ENCODE measurements around the gene USH2A. TPM values are rescaled to one million over a fixed set of nuclear protein-coding genes. Genes with fewer than 3 reads are reported as not detected.

USH2A gene
- total RNA-seq, 2 experiments from 2014 or later = not detected

GRCh38 chr1:216176970-216177369, 246.3 kb downstream of the USH2A start:
- H3K9me3 Mint-ChIP-seq = no peaks in the 10 kb centered on the region
- no peak for DNase-seq
- no peaks in the 10 kb centered on the region for H3K36me3 Mint-ChIP-seq (ENCODE audit: low read depth)
- intact Hi-C loops (cut with micrococcal nuclease) = no loop called here
- H3K27ac Mint-ChIP-seq = no peak overlapping the region
- H3K27me3 Mint-ChIP-seq = no peaks in the 10 kb centered on the region
- ChIA-PET CTCF (no interaction called here), POLR2A (no interaction called here)
- ATAC-seq = no peak
- no peak for TF ChIP-seq CTCF (IDR thresholded peaks at IDR 0.05)
- no peak overlapping the region for H3K4me3 Mint-ChIP-seq
- no peaks in the 10 kb centered on the region for H3K4me1 Mint-ChIP-seq (ENCODE audit: low read depth)

- POLR2A ChIA-PET = no interaction called here
- ATAC-seq = no peak
- Mint-ChIP-seq H3K27ac (no peak overlapping the region), H3K4me1 (ENCODE audit: low read depth) (no peaks in the 10 kb centered on the region), H3K4me3 (no peak overlapping the region), H3K27me3 (no peaks in the 10 kb centered on the region), H3K9me3 (no peaks in the 10 kb centered on the region), H3K36me3 (ENCODE audit: low read depth) (no peaks in the 10 kb centered on the region)
- DNase-seq = no peak
- TF ChIP-seq CTCF (IDR thresholded peaks at IDR 0.05) = no peak
- intact Hi-C loops (cut with micrococcal nuclease) = no loop called here
- CTCF ChIA-PET = no interaction called here
Observed at GRCh38 chr1:216175714-216176113, 247.5 kb downstream of the USH2A start.

- CTCF ChIA-PET = no interaction called here
- Mint-ChIP-seq H3K27me3 (no peaks in the 10 kb centered on the region), H3K36me3 (ENCODE audit: low read depth) (no peaks in the 10 kb centered on the region), H3K4me1 (ENCODE audit: low read depth) (no peaks in the 10 kb centered on the region), H3K9me3 (no peaks in the 10 kb centered on the region), H3K4me3 (no peak overlapping the region), H3K27ac (no peak overlapping the region)
- no peak for DNase-seq
- POLR2A ChIA-PET = no interaction called here
- no peak for TF ChIP-seq CTCF (IDR thresholded peaks at IDR 0.05)
- intact Hi-C loops (cut with micrococcal nuclease) = no loop called here
- no peak for ATAC-seq
Observed at GRCh38 chr1:216173376-216173995, 249.8 kb downstream of the USH2A start.

- ChIA-PET CTCF (interaction anchor here (0.6 kb wide), 1 partner anchor 847 kb away, joined by 3 read pairs; no protein-coding TSS in a partner anchor), POLR2A (no interaction called here)
- TF ChIP-seq CTCF (IDR thresholded peaks at IDR 0.05) = no peak
- Mint-ChIP-seq H3K27me3 (no peaks in the 10 kb centered on the region), H3K27ac (no peak overlapping the region), H3K9me3 (peaks cover 1% of the 10 kb centered on the region), H3K36me3 (ENCODE audit: low read depth) (no peaks in the 10 kb centered on the region), H3K4me3 (no peak overlapping the region), H3K4me1 (ENCODE audit: low read depth) (no peaks in the 10 kb centered on the region)
- no peak for ATAC-seq
- intact Hi-C loops (cut with micrococcal nuclease) = no loop called here
- DNase-seq = no peak
Observed at GRCh38 chr1:216169351-216169750, 253.9 kb downstream of the USH2A start.

GRCh38 chr1:216168546-216168945, 254.7 kb downstream of the USH2A start:
- Mint-ChIP-seq H3K27ac (no peak overlapping the region), H3K4me3 (no peak overlapping the region), H3K4me1 (ENCODE audit: low read depth) (no peaks in the 10 kb centered on the region), H3K36me3 (ENCODE audit: low read depth) (no peaks in the 10 kb centered on the region), H3K9me3 (peaks cover 1% of the 10 kb centered on the region), H3K27me3 (no peaks in the 10 kb centered on the region)
- CTCF ChIA-PET = no interaction called here
- POLR2A ChIA-PET = no interaction called here
- intact Hi-C loops (cut with micrococcal nuclease) = no loop called here
- TF ChIP-seq CTCF (IDR thresholded peaks at IDR 0.05) = no peak
- ATAC-seq (no peak), DNase-seq (no peak)
